Keratinocyte (primary cell): ENCODE measurements around the gene SPRN. TPM values are rescaled to one million over a fixed set of nuclear protein-coding genes. Genes with fewer than 3 reads are reported as not detected.

Source experiments
- DNase-seq: peaks from one replicate; pipeline ENCODE4 v3.0.0-alpha.2; 2011; ENCODE audit warnings: low read depth, missing footprints, low spot score
- FAIRE-seq: peaks from 2 replicates; lab custom pipeline; 2011; peaks lifted over from hg19 to GRCh38; lab: Jason Lieb, UNC
- H2AFZ ChIP-seq: 2 replicates; pipeline ENCODE4 v1.6.0; 2012; ENCODE audit warnings: low read length, control low read depth, inconsistent platforms; ENCODE audit not compliant: control insufficient read depth
- H3K27ac ChIP-seq: 2 replicates; pipeline ENCODE4 v1.5.1; 2011; ENCODE audit warnings: low read length; ENCODE audit not compliant: control insufficient read depth, insufficient read depth
- H3K27me3 ChIP-seq: 3 replicates; pipeline ENCODE4 v1.6.0; 2011; ENCODE audit warnings: low read length; ENCODE audit not compliant: control insufficient read depth, insufficient read depth; ENCODE audit errors: extremely low read depth
- H3K36me3 ChIP-seq, 2 experiments: 2 replicates in 1 of 2; 3 replicates in 1 of 2; pipeline ENCODE4 v1.5.1; 2011; ENCODE audit warnings: low read length in 2 of 2, mild to moderate bottlenecking in 1 of 2; ENCODE audit not compliant: control insufficient read depth in 2 of 2, insufficient read depth in 2 of 2; ENCODE audit errors: extremely low read depth in 1 of 2
- H3K4me1 ChIP-seq: 3 replicates; pipeline ENCODE4 v1.5.1; 2011; ENCODE audit warnings: low read length; ENCODE audit not compliant: control insufficient read depth, insufficient read depth; ENCODE audit errors: extremely low read depth
- H3K4me2 ChIP-seq: 3 replicates; pipeline ENCODE4 v1.6.0; 2011; ENCODE audit warnings: low read depth, low read length; ENCODE audit not compliant: control insufficient read depth, insufficient read depth; ENCODE audit errors: extremely low read depth
- H3K4me3 ChIP-seq, 3 experiments: fragments of 200-600 bp in 1 of 3; sonication (generic) in 1 of 3; 2 replicates in 2 of 3; 3 replicates in 1 of 3; pipeline ENCODE4 v1.5.1; 2011 to 2016; ENCODE audit warnings: low read length in 3 of 3, mild to moderate bottlenecking in 3 of 3, control low read depth in 2 of 3, inconsistent platforms in 1 of 3, low read depth in 1 of 3, mixed read lengths in 1 of 3, mixed run types in 1 of 3, moderate library complexity in 1 of 3; ENCODE audit not compliant: control insufficient read depth in 2 of 3, insufficient read depth in 2 of 3; ENCODE audit errors: extremely low read depth in 1 of 3
- H3K79me2 ChIP-seq: 2 replicates; pipeline ENCODE4 v1.6.0; 2012; ENCODE audit warnings: low read length; ENCODE audit not compliant: control insufficient read depth, insufficient read depth
- H3K9ac ChIP-seq: 3 replicates; pipeline ENCODE4 v1.6.0; 2011; ENCODE audit warnings: low read length; ENCODE audit not compliant: control insufficient read depth, insufficient read depth; ENCODE audit errors: extremely low read depth
- H3K9me1 ChIP-seq: 3 replicates; pipeline ENCODE4 v1.6.0; 2011; ENCODE audit warnings: low read length; ENCODE audit not compliant: control insufficient read depth, insufficient read depth; ENCODE audit errors: extremely low read depth
- H3K9me3 ChIP-seq: 2 replicates; pipeline ENCODE4 v1.5.1; 2012; ENCODE audit warnings: low read depth, low read length; ENCODE audit not compliant: control insufficient read depth
- H4K20me1 ChIP-seq: 3 replicates; pipeline ENCODE4 v1.6.0; 2011; ENCODE audit warnings: low read length; ENCODE audit not compliant: control insufficient read depth, insufficient read depth; ENCODE audit errors: extremely low read depth
- CTCF ChIP-seq, 3 experiments: IDR thresholded peaks in 1 of 3; conservative IDR thresholded peaks in 1 of 3; optimal IDR thresholded peaks in 1 of 3; 2 replicates in 2 of 3; 3 replicates in 1 of 3; pipeline versions ENCODE3 to v1.5.1; 2011; ENCODE audit warnings: low read length in 3 of 3, mild to moderate bottlenecking in 3 of 3, moderate library complexity in 2 of 3, control low read depth in 1 of 3, inconsistent platforms in 1 of 3; ENCODE audit not compliant: insufficient read depth in 2 of 3; ENCODE audit errors: extremely low read depth in 1 of 3
- EZH2 ChIP-seq: IDR thresholded peaks from one replicate; pipeline ENCODE4 v1.6.1; 2012; ENCODE audit warnings: inconsistent platforms, mild to moderate bottlenecking, low read length, moderate library complexity
- dilution Hi-C: fragments of 300-500 bp; cut with MboI; formaldehyde crosslinking; loops from one replicate; pipeline ENCODE4 v1.7.0; 2020; ENCODE audit warnings: low sequenced_read_pairs; ENCODE audit not compliant: extremely low pct_ligation_motif_present
- polyA plus RNA-seq, 5 experiments: library from polyadenylated mRNA; depleted of rRNA in 3 of 5; stranded (reverse) in 3 of 5; stranded (forward) in 1 of 5; unstranded in 1 of 5; fragments of >200 nt; gene quantifications; 1 replicate in 1 of 5; 2 replicates in 3 of 5; 3 replicates in 1 of 5; pipeline versions ENCODE4 v1.2.1 to v1.2.3, GENCODE V29; 2011 to 2012; ENCODE audit warnings: missing spikeins in 2 of 5, low read depth in 1 of 5, low replicate concordance in 1 of 5

The SPRN gene
- polyA plus RNA-seq, 1 donor (not counting 4 experiments of a cell fraction or from before 2014, with no cell fraction given): 0.01 TPM

- Histone ChIP-seq H4K20me1 (no peaks in the 10 kb centered on the region), H3K9me1 (no peaks in the 10 kb centered on the region), H3K4me1 (peaks cover 10% of the 10 kb centered on the region), H3K9ac (no peak overlapping the region), H3K36me3 (peaks cover 33 to 37% of the 10 kb centered on the region in 2 experiments), H3K4me2 (no peak overlapping the region), H3K4me3 (no peak overlapping the region), H3K9me3 (no peaks in the 10 kb centered on the region), H3K27ac (no peak overlapping the region), H3K79me2 (peaks cover 45% of the 10 kb centered on the region), H2AFZ (no peak overlapping the region), H3K27me3 (no peaks in the 10 kb centered on the region)
- dilution Hi-C loops: no loop called here
- FAIRE-seq (no peak), DNase-seq (no peak)
- TF ChIP-seq EZH2 (no peak), CTCF (optimal IDR thresholded peaks at IDR 0.05 in 1 of 3, IDR thresholded peaks at IDR 0.05 in 1 of 3, conservative IDR thresholded peaks at IDR 0.05 in 1 of 3; ENCODE audit: extremely low read depth in 1 of 3, insufficient read depth in 2 of 3, low read length in 3 of 3) (no peak)
Measured at GRCh38 chr10:133399123-133399601, 25.3 kb downstream of the SPRN start.

GRCh38 chr10:133397938-133398337 lies 26.5 kb downstream of the SPRN start:
- Histone ChIP-seq H3K79me2 (peaks cover 46% of the 10 kb centered on the region), H3K9ac (no peak overlapping the region), H3K9me1 (no peaks in the 10 kb centered on the region), H3K27me3 (no peaks in the 10 kb centered on the region), H3K36me3 (peaks cover 31 to 33% of the 10 kb centered on the region in 2 experiments), H3K4me1 (peaks cover 10% of the 10 kb centered on the region), H3K27ac (no peak overlapping the region), H2AFZ (no peak overlapping the region), H3K4me3 (no peak overlapping the region), H3K4me2 (no peak overlapping the region), H3K9me3 (no peaks in the 10 kb centered on the region), H4K20me1 (no peaks in the 10 kb centered on the region)
- TF ChIP-seq CTCF (optimal IDR thresholded peaks at IDR 0.05 in 1 of 3, IDR thresholded peaks at IDR 0.05 in 1 of 3, conservative IDR thresholded peaks at IDR 0.05 in 1 of 3; ENCODE audit: extremely low read depth in 1 of 3, insufficient read depth in 2 of 3, low read length in 3 of 3): no peak
- no peak for TF ChIP-seq EZH2
- DNase-seq (no peak), FAIRE-seq (no peak)
- dilution Hi-C loops: no loop called here
